HS-27A (cell line): ENCODE results near the gene FAM78A.

Experiments
- DNase-seq: peaks from one replicate; pipeline ENCODE4 v3.0.0-alpha.2; 2012; ENCODE audit warnings: low read depth, missing footprints

The FAM78A gene, protein sequence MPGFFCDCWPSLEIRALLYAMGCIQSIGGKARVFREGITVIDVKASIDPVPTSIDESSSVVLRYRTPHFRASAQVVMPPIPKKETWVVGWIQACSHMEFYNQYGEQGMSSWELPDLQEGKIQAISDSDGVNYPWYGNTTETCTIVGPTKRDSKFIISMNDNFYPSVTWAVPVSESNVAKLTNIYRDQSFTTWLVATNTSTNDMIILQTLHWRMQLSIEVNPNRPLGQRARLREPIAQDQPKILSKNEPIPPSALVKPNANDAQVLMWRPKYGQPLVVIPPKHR

GRCh38 chr9:131276094-131276888 lies at the start of gene FAM78A:
Gene FAM78A, minus strand, starts transcription at chr9:131276510. Its CDS starts 331 bp downstream, at chr9:131276179.
- no peak for DNase-seq

DNA sequence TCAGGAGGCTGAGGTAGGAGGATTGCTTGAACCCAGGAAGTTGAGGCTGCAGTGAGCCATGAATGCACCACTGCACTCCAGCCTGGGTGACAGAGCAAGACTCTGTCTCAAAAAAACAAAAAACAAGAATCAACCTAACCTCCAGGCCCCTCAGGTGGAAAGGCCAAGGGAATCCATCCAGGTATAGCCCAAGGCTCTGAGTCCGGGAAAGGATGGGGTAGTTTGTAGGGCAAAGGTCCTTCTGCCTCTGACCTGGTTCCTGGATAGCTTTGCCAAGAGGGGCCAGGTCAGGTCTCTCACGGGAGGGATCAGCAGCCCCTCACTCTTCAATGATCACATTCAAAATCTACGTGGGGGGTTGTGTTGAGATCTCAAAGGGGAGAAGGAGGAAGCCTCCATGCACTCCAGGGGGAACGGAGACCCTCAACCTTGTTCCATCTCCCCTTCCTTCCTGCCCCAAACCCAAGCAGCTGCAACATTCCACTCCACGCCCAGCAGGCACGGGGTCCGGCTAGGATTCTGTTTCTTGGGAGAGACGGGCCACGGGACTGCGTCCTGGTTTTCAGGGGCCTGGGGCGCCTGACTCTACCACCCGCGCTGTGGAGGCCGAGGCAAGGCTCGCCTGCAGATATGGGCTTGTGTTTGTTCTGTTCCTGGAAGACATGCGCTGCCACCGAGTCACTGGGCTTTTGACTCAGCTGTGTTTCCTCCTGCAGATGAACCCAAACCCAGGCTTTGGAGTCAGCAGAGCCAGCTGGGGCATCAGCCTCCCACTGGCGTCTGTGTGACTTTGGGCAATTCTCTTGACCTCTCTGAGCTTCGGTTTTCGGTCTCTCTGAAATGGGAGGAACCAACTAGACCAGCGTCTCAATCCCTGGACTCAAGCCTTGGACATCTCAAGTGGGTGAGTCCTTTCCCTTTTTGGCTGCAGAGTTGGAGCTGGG lies 48.7 kb upstream of the FAM78A start:
- DNase-seq, result no peak

DNA sequence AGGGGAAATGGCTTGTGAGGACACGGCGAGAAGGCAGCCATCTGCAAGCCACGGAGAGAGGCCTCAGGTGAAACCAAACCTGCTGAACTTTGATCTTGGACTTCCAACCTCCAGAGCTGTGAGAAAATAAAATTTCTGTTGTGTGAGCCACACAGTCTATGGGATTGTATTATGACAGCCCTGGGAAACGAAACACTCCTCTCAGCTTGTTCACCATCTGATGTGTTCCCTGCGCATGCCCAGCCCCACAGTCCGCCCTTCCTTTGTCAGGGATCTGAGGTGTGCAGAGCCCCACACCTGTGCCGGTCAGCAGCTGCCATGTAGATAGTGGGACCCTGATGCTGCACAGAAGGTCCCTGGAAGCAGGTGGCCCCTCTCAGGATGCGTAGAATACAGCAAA lies 47.3 kb upstream of the FAM78A start:
- DNase-seq, result no peak

- DNase-seq, result no peak
These were observed 43.8 kb upstream of the FAM78A start for GRCh38 chr9:131320031-131320685.

GRCh38 chr9:131319486-131319885 lies 43.2 kb upstream of the FAM78A start:
- no peak for DNase-seq

GRCh38 chr9:131318231-131319085 lies 42.1 kb upstream of the FAM78A start:
- DNase-seq, result no peak

GRCh38 chr9:131312822-131313770 lies 36.8 kb upstream of the FAM78A start:
- no peak for DNase-seq

- no peak for DNase-seq
These were observed 35.9 kb upstream of the FAM78A start for GRCh38 chr9:131312246-131312645.

GRCh38 chr9:131310833-131311554 lies 34.7 kb upstream of the FAM78A start:
- no peak for DNase-seq

DNA sequence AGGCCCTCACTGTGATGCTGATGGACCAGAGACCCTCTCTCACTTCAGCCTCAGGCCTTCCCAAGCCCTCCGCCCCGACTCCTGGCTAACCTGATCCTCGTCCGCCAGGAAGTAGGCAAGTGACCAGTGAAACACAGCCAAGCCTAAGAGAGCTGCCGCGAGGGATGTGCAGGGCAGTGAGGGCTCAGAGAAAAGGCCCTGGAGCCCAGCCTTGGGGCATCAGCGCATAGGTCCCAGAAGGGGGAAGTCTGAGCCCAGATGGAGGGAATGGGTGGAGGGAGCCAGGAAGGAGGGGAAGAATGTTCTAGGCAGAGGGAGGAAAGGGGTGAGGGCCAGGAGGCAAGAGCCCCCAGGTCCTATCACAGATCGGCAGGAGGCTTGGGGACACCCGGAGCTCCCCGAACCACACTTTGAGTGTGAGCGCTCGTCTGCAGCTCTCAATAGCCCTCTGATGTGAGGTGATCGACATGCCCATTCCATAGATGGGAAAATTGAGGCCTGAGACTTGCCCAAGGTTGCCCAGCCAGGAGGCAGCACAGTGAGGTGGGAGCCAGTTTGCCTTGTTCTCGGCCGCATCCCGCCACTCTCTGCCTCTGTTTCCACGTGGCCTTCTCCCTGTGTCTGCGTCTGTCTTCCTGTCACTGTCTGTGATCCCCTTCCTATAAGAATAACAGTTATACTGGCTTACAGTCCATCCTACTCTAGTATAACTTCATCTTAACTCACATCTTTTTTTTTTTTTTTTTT lies 33.4 kb upstream of the FAM78A start:
- no peak for DNase-seq

DNA sequence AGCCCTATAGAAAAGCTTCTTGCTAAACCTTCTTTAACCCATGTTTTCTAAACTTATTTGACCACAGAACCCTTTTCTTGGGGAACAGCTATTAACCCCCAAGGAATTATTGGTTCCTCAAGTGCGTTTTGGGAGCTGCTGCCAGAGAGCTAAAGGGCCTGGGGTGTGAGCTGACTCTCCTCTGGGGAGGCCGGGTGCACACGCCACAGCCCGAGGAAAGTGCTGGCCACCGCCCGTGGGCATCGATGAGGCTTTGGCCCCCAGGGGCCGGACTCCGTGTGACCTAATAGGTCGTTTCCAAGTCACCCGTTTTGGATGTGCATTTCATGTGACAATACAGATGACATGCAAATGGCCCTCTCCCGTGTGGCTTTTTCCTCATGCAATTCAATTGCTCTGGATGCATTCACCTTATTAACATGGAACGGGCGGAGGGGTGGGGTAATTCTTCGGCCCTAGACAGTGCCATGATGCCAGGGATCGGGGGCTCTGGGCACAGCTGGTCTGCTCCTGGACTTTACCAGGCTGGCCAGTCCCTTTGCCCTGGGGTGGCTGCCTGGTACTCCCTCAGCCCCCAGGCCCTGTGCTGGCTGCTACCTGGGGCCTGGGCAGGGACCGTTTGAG lies 32.7 kb upstream of the FAM78A start:
- no peak for DNase-seq

- DNase-seq, result no peak
These were observed 32.1 kb upstream of the FAM78A start for GRCh38 chr9:131308452-131308851.

GRCh38 chr9:131307974-131308373 lies 31.7 kb upstream of the FAM78A start:
- no peak for DNase-seq

DNA sequence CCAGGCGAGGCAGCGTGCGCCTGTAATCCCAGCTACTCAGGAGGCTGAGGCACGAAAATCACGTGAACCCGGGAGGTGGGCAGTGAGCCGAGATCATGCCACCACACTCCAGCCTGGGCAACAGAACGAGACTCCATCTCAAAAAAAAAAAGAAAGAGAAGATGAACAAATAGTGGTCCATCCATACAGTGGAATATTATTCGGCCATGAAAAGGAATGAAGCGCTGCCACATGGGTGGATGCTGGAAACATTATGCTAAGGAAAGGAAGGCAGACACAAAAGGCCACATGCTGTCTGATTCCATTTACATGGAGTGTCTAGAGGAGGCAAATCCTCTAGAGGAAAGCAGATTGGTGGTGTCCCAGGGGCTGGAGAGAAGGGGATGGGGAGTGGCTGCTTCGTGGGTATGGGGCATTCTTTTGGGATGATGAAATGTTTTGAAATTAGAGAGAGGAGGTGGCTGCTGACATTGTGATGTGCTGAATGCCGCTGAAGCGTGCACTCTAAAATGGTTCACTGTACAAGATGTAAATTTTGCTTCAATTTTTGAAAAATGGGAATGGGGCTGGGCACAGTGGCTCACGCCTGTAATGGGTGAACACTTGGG lies 30.2 kb upstream of the FAM78A start:
- DNase-seq, result no peak

- no peak for DNase-seq
These were observed 28.5 kb upstream of the FAM78A start for GRCh38 chr9:131304676-131305355.

GRCh38 chr9:131303381-131304321 lies 27.3 kb upstream of the FAM78A start:
- DNase-seq, result no peak
